B cell (primary cell): Measurements from ENCODE around the gene KBTBD13. TPM values are rescaled to one million over a fixed set of nuclear protein-coding genes. Genes with fewer than 3 reads are reported as not detected.

ENCODE experiments used
- ATAC-seq: fragments of 200-7000 bp; cut with Tn5 transposase; one replicate; pipeline ENCODE4 v1.10.0; 2021; ENCODE audit warnings: low read depth, mild to moderate bottlenecking, moderate number of reproducible peaks, moderate library complexity
- CTCF ChIA-PET: fragments of 350-600 bp; sonication (Branson Sonifier 250); formaldehyde crosslinking; loops from one replicate; lab custom pipeline; 2021; ENCODE audit warnings: antibody characterized with exemption, inconsistent platforms; lab: Charles Lee
- POLR2A ChIA-PET: fragments of 350-600 bp; sonication (Branson Sonifier 250); formaldehyde crosslinking; loops from one replicate; lab custom pipeline; 2021; ENCODE audit warnings: antibody characterized with exemption; lab: Charles Lee
- DNase-seq: peaks from one replicate; pipeline ENCODE4 v3.0.0; 2013
- H2AFZ ChIP-seq: 2 replicates; pipeline ENCODE4 v1.6.1; 2012; ENCODE audit warnings: mild to moderate bottlenecking, low read depth, low read length; ENCODE audit not compliant: insufficient read depth, poor library complexity, severe bottlenecking
- H3K27ac ChIP-seq, 2 donors: 1 replicate in 1 of 2; 2 replicates in 1 of 2; pipeline ENCODE4 v1.5.1; 2012 to 2013; ENCODE audit warnings: low read length in 2 of 2, mild to moderate bottlenecking in 2 of 2, moderate library complexity in 1 of 2
- H3K27me3 ChIP-seq, 4 experiments: fragments of 200-600 bp in 1 of 4; sonication (generic) in 1 of 4; replicated peaks in 1 of 4; 1 replicate in 2 of 4; 2 replicates in 2 of 4; pipeline versions ENCODE4 v1.6.1 to v1.7.0; 2013 to 2016; ENCODE audit warnings: low read length in 3 of 4, mild to moderate bottlenecking in 2 of 4, mixed read lengths in 1 of 4, moderate library complexity in 1 of 4; ENCODE audit not compliant: insufficient read depth in 4 of 4, control insufficient read depth in 3 of 4; ENCODE audit errors: control extremely low read depth in 1 of 4
- H3K36me3 ChIP-seq, 2 experiments: replicated peaks in 1 of 2; 1 replicate in 1 of 2; 2 replicates in 1 of 2; pipeline versions ENCODE4 v1.6.1 to v1.7.1; 2013; ENCODE audit warnings: low read length in 1 of 2; ENCODE audit not compliant: insufficient read depth in 2 of 2, control insufficient read depth in 1 of 2; ENCODE audit errors: control extremely low read depth in 1 of 2, extremely low read depth in 1 of 2
- H3K4me1 ChIP-seq, 2 donors: fragments of 200-600 bp in 1 of 2; sonication (generic) in 1 of 2; 1 replicate in 1 of 2; 2 replicates in 1 of 2; pipeline versions ENCODE4 v1.5.1 to v1.6.1; 2013 to 2017; ENCODE audit warnings: low read length in 2 of 2; ENCODE audit not compliant: control insufficient read depth in 2 of 2, insufficient read depth in 2 of 2
- H3K4me2 ChIP-seq: replicated peaks from 2 replicates; pipeline ENCODE3; 2012; ENCODE audit warnings: mild to moderate bottlenecking, low read depth, low read length; ENCODE audit not compliant: poor library complexity, severe bottlenecking
- H3K4me3 ChIP-seq, 5 experiments: fragments of 200-600 bp in 1 of 5; sonication (generic) in 1 of 5; 1 replicate in 3 of 5; 2 replicates in 2 of 5; pipeline versions ENCODE4 v1.5.1 to v1.7.0; 2011 to 2016; ENCODE audit warnings: low read length in 4 of 5, mild to moderate bottlenecking in 4 of 5, low read depth in 2 of 5, control low read depth in 1 of 5, moderate library complexity in 1 of 5; ENCODE audit not compliant: insufficient read depth in 1 of 5; ENCODE audit errors: control extremely low read depth in 1 of 5, extremely low read depth in 1 of 5
- H3K79me2 ChIP-seq: fragments of 200-600 bp; sonication (generic); one replicate; pipeline ENCODE4 v1.6.0; 2016; ENCODE audit warnings: low read length; ENCODE audit not compliant: control insufficient read depth, insufficient read depth
- H3K9ac ChIP-seq: fragments of 200-600 bp; sonication (generic); 2 replicates; pipeline ENCODE4 v1.6.1; 2017; ENCODE audit warnings: mild to moderate bottlenecking, low read length, moderate library complexity
- H3K9me3 ChIP-seq, 3 donors: one replicate each; pipeline versions ENCODE4 v1.6.1 to v1.7.1; 2013; ENCODE audit warnings: low read length in 2 of 3; ENCODE audit not compliant: control insufficient read depth in 2 of 3, insufficient read depth in 1 of 3; ENCODE audit errors: control extremely low read depth in 1 of 3
- H4K20me1 ChIP-seq: 2 replicates; pipeline ENCODE4 v1.6.0; 2012; ENCODE audit warnings: mild to moderate bottlenecking, low read length; ENCODE audit not compliant: insufficient read depth, control insufficient read depth, poor library complexity, severe bottlenecking
- H3K27ac Mint-ChIP-seq: one replicate; pipeline ENCODE4 v1.8.0; 2021; ENCODE audit warnings: mixed read lengths
- H3K27me3 Mint-ChIP-seq: one replicate; pipeline ENCODE4 v1.8.0; 2021; ENCODE audit warnings: mixed read lengths
- H3K4me1 Mint-ChIP-seq: one replicate; pipeline ENCODE4 v1.8.0; 2021; ENCODE audit warnings: mixed read lengths
- H3K4me3 Mint-ChIP-seq: one replicate; pipeline ENCODE4 v1.8.0; 2021; ENCODE audit warnings: mixed read lengths
- H3K9me3 Mint-ChIP-seq: one replicate; pipeline ENCODE4 v1.8.0; 2022; ENCODE audit warnings: mixed read lengths; ENCODE audit not compliant: insufficient read depth
- CTCF ChIP-seq: fragments of 200-600 bp; IDR thresholded peaks from one replicate; pipeline ENCODE4 v1.8.0; 2022; ENCODE audit warnings: antibody characterized with exemption, mild to moderate bottlenecking
- EZH2 ChIP-seq: IDR thresholded peaks from 2 replicates; pipeline ENCODE4 v1.6.1; 2012; ENCODE audit warnings: borderline replicate concordance, low read depth, mild to moderate bottlenecking, moderate library complexity, low read length; ENCODE audit not compliant: insufficient read depth, poor library complexity, severe bottlenecking
- WGBS: methylation state at CpG from one replicate; pipeline ENCODE4 v1.1.5; 2013; ENCODE audit warnings: missing lambda C conversion rate; ENCODE audit not compliant: insufficient coverage; 5-methylcytosine and 5-hydroxymethylcytosine counted together
- intact Hi-C: fragments of 100-400 bp; cut with micrococcal nuclease; formaldehyde crosslinking; loops from one replicate; pipeline ENCODE4 v1.10.0; 2022
- polyA plus RNA-seq: library from polyadenylated mRNA; depleted of rRNA; stranded (reverse); fragments of >200 nt; gene quantifications from 2 replicates; pipeline ENCODE4 v1.2.3, GENCODE V29; 2012
- total RNA-seq, 2 donors: library from RNA; stranded (reverse); fragments of 120-200 nt in 1 of 2; gene quantifications; 1 replicate in 1 of 2; 2 replicates in 1 of 2; pipeline versions ENCODE4 v1.2.3 to v1.2.4, GENCODE V29; 2013 to 2022

KBTBD13 gene
- total and polyA plus RNA-seq, 2 donors (not counting 1 experiment from before 2014, with no cell fraction given): not detected

GRCh38 chr15:65038836-65039235, 37.7 kb upstream of the KBTBD13 start:
- H3K27me3 Mint-ChIP-seq: peaks cover 3% of the 10 kb centered on the region
- H3K9me3 Mint-ChIP-seq: no peaks in the 10 kb centered on the region
- CTCF ChIA-PET: interaction anchor here (0.5 to 1.1 kb wide), 5 partner anchors 9 to 121 kb away, joined by 3 to 4 read pairs (median 3); no protein-coding TSS in a partner anchor
- Histone ChIP-seq H3K4me2 (no peak overlapping the region), H3K27me3 (no peaks in the 10 kb centered on the region), H2AFZ (no peak overlapping the region), H3K79me2 (no peaks in the 10 kb centered on the region), H3K36me3 (no peaks in the 10 kb centered on the region), H3K9ac (no peak overlapping the region), H4K20me1 (no peaks in the 10 kb centered on the region), H3K9me3 (no peaks in the 10 kb centered on the region), H3K4me3 (no peak overlapping the region), H3K27ac (no peak overlapping the region), H3K4me1 (peaks cover 0 to 5% of the 10 kb centered on the region in 2 donors)
- 90% methylated on average over 5 of the region's 5 CpGs for WGBS
- H3K27ac Mint-ChIP-seq: no peak overlapping the region
- H3K4me3 Mint-ChIP-seq: no peak overlapping the region
- intact Hi-C loops: no loop called here
- POLR2A ChIA-PET: no interaction called here
- TF ChIP-seq EZH2: no peak
- H3K4me1 Mint-ChIP-seq: peaks cover 5% of the 10 kb centered on the region
- ATAC-seq (no peak), DNase-seq (no peak)

- intact Hi-C loops: no loop called here
- no peaks in the 10 kb centered on the region for H3K9me3 ChIP-seq
- no peak overlapping the region for H3K27ac ChIP-seq
- CTCF ChIA-PET: interaction anchor here (0.6 to 1.2 kb wide), 2 partner anchors 9 to 257 kb away, joined by 3 read pairs; no protein-coding TSS in a partner anchor
- no peaks in the 10 kb centered on the region for H3K36me3 ChIP-seq
- no peaks in the 10 kb centered on the region for H3K4me1 ChIP-seq
- no peaks in the 10 kb centered on the region for H3K79me2 ChIP-seq
- DNase-seq (no peak), ATAC-seq (no peak)
- POLR2A ChIA-PET: no interaction called here
- H4K20me1 ChIP-seq: no peaks in the 10 kb centered on the region
- Mint-ChIP-seq H3K27me3 (peaks cover 3% of the 10 kb centered on the region), H3K9me3 (no peaks in the 10 kb centered on the region), H3K4me3 (no peak overlapping the region), H3K4me1 (no peaks in the 10 kb centered on the region), H3K27ac (no peak overlapping the region)
- H2AFZ ChIP-seq: no peak overlapping the region
- H3K27me3 ChIP-seq: no peaks in the 10 kb centered on the region
- H3K4me2 ChIP-seq: no peak overlapping the region
- TF ChIP-seq EZH2: no peak
- TF ChIP-seq CTCF: no peak
- no peak overlapping the region for H3K4me3 ChIP-seq
- WGBS: no CpG with 5 or more reads among the region's 6 CpGs
- no peak overlapping the region for H3K9ac ChIP-seq
Measured at GRCh38 chr15:65040461-65040860, 36.1 kb upstream of the KBTBD13 start.
